Thyroid gland (tissue), 4 donors: Measurements from ENCODE around the gene NPIPB6.

Experiments used
- POLR2A ChIP-seq, 2 donors: fragments of 450-650 bp; IDR thresholded peaks; one replicate each; pipeline ENCODE4 v1.6.1; 2017; ENCODE audit warnings: antibody characterized with exemption in 2 of 2, mild to moderate bottlenecking in 2 of 2, moderate library complexity in 1 of 2
- TF ChIP-seq, protein P1 (sequence below), 6 experiments: fragments of 200-600 bp in 3 of 6; fragments of 450-650 bp in 3 of 6; sonication (generic) in 3 of 6; IDR thresholded peaks; one replicate each; pipeline ENCODE4 v1.5.1; 2016 to 2019; ENCODE audit warnings: antibody characterized with exemption in 6 of 6, mild to moderate bottlenecking in 2 of 6, inconsistent platforms in 1 of 6, moderate library complexity in 1 of 6

DNA sequence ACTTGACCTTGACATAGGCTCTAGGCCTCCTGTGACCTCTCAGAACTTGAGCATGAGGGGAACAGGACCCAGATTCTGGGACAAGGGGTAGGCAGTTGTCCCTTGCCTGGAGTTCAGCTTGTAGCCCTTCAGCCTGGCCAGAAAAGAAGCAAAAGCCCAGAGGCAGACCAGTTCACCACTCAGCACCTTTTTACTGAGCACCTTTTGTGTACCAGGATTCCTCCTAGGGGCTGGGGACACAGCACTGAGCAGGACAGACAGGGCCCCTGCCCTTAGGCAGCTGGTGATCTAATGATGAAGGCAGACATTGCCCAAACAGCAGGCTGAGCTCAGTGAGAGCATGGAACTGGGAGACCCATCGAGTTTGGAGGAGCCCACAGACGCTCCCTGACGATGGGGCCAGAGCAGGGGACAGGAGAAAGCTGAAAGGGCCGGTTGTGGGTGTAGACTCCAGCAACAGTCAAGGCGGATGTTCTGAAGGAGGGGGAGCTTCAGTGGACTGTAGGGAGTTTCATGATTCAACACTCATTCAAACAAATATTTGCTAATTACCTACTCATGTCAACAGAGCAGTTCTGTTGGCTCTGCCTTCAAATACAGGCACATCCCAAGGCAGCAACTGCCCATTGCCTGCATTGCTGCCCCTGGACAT is 38.9 kb downstream of the NPIPB6 start:
- TF ChIP-seq, protein P1, sequence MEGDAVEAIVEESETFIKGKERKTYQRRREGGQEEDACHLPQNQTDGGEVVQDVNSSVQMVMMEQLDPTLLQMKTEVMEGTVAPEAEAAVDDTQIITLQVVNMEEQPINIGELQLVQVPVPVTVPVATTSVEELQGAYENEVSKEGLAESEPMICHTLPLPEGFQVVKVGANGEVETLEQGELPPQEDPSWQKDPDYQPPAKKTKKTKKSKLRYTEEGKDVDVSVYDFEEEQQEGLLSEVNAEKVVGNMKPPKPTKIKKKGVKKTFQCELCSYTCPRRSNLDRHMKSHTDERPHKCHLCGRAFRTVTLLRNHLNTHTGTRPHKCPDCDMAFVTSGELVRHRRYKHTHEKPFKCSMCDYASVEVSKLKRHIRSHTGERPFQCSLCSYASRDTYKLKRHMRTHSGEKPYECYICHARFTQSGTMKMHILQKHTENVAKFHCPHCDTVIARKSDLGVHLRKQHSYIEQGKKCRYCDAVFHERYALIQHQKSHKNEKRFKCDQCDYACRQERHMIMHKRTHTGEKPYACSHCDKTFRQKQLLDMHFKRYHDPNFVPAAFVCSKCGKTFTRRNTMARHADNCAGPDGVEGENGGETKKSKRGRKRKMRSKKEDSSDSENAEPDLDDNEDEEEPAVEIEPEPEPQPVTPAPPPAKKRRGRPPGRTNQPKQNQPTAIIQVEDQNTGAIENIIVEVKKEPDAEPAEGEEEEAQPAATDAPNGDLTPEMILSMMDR (IDR thresholded peaks at IDR 0.05): no peak
- TF ChIP-seq POLR2A (IDR thresholded peaks at IDR 0.05): no peak
